DOHH2 (cell line): ENCODE data around the gene PSME1.

Source experiments
- CTCF ChIP-seq: fragments of 200-600 bp; sonication (generic); IDR thresholded peaks from one replicate; pipeline ENCODE4 v1.5.1; 2014; ENCODE audit warnings: antibody characterized with exemption, mild to moderate bottlenecking, low read depth, low read length; ENCODE audit not compliant: poor library complexity, severe bottlenecking
- EZH2phosphoT487 ChIP-seq: fragments of 200-600 bp; sonication (generic); IDR thresholded peaks from 2 replicates; pipeline ENCODE4 v1.6.1; 2017; ENCODE audit warnings: borderline replicate concordance, mild to moderate bottlenecking, antibody characterized with exemption, low read length, moderate library complexity, mixed read lengths

GRCh38 chr14:24185741-24186140 lies 49.7 kb downstream of the PSME1 start:
- TF ChIP-seq CTCF (no peak), EZH2phosphoT487 (no peak)
